Measurements from ENCODE around the gene TMC8.

Gene TMC8

DNA sequence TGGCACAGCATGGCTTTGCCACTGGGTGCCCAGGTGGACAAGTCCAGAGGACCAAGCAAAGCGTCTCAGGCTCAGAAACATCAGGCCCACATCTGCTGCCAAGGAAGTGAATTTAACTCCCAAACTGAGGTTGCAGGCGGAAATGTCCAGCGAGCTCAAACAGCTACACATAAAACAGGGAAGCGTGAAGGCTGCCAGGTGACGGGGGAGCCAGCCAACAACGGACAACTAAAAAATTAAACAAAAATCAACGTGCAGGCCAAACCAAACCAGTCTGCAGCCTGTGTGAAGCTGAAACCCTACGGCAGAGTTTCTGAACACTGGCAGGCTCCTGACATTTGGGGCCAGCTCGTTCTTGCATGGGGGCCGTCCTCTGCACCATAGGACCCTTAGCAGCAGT is 53.8 kb downstream of the TMC8 start:
- DNase-seq = no peak

DNA sequence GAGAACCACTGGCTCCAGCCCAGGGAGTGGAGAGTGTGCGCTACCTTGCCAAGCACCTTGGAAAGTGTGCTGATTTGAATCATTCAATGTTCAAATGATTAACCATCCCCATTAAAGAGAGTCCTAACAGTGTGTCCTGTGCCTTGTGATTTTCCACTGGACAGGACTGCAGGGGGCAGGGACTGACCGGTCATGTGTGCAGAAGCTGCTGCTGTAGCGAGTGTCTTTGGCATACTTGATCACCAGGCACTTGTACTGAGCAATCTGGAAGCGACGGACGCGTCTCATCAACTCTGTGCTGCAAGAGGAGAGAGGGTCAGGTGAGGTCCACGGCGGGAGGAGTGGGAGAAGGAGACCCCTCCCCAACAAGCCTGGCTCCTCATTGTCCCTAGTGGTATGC is 54.3 kb downstream of the TMC8 start:
- no peak for DNase-seq

DNA sequence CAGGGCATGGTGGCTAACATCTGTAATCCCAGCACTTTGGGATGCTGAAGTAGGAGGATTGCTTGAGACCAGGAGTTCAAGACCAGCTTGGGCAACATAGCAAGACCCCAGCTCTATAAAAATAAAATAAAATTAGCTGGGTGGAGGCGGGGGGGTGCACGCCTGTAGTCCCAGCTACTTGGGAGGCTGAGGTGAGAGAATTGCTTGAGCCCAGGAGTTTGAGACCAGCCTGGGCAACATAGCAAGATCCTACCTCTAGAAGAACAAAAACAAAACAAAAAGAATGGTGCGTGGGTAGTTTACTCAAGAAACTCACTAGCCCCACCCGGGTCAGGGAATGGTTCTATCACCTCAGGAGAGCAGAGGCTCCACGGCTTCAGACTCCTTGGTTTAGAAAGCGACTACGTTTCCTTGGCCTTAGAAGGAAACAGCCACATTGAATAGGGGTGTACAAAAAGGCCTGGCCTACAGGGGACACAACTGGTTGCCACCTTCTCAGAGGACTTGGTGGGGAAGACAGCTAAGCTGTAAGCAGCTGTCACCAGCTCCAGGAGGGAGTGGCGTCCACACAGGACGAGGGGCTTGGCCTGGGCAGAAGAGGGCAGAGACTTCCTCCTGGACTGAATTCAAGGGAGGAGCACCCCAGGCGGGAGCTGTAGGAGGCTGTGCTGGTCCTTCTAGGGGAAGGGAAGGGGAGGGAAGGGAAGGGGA is 55.6 kb downstream of the TMC8 start:
- DNase-seq = no peak

DNA sequence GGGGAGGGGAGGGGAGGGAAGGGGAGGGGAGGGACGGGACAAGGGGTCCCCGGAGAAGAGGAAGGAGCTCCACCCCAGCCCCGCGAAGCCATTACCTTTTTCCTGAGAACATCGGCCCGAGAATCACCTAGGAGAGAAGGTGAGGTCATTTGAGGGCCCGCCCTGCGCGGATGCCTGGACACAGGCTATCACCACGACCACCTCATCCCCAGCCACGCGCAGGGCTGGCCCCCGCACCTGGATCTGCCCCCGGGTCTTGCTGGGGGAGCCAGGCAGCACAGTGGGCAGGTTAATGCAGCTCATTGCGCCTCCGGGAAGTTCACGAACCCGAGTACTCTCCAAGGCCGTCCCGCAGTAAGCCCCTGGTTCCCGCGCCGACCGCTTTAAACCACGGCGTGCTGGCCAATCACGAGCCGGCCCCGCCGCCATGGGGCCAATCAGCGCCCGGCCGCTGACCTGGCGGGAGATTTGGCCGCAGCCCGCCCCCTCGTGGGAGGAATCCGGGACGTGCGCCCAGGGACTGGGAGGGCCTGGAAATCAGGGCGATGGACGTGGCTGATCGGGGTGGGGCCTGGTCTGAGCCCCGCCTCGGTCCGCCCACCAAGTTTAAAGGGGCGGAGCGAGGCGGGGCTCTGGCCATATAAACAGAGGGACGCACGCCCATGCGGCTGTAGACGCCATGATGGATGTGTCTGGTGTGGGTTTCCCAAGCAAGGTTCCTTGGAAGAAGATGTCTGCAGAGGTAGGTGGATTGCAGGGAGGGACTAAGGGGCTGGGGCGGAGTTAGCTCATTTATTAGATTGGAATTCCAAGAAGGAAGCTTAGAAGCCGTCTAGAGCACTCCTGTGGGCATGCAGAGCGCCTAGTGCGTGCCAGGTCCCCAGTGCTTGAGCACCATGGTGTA is 56.4 kb downstream of the TMC8 start, which contains the start of the genes AFMID and TK1:
Gene AFMID, plus strand, starts transcription at position 671 of the 904 bp plus-strand sequence. Its CDS starts 9 bp downstream, at position 680.
Gene TK1, minus strand, starts transcription at position 361 of the 904 bp plus-strand sequence. Its CDS starts 58 bp downstream, at position 303.
- DNase-seq = peak; percentile 75

Measured in stimulated activated CD4-positive, alpha-beta T cell treated with anti-CD3 and anti-CD28 coated beads, Interleukin-4, amount 100 ng/mL, for 1 hour (primary cell).